Left forelimb (tissue), 1 donor: ENCODE data around the gene PSAPL1.
A peak's percentile ranks its signal among the peaks of the same experiment; 100 is the strongest.

Experiments used
- DNase-seq: peaks from one replicate; pipeline ENCODE4 v3.0.0-alpha.2; 2018; ENCODE audit warnings: low spot score

PSAPL1 gene

GRCh38 chr4:7418131-7418943 is 16.4 kb downstream of the PSAPL1 start:
- peak; percentile 37 for DNase-seq

GRCh38 chr4:7417639-7418038 is 17.1 kb downstream of the PSAPL1 start:
- DNase-seq: peak; percentile 55

GRCh38 chr4:7416745-7417432 is 17.8 kb downstream of the PSAPL1 start:
- peak; percentile 40 for DNase-seq

GRCh38 chr4:7415927-7416686 is 18.6 kb downstream of the PSAPL1 start:
- DNase-seq: peak; percentile 20

GRCh38 chr4:7414736-7415510 is 19.8 kb downstream of the PSAPL1 start:
- peak; percentile 50 for DNase-seq

- DNase-seq: peak; percentile 38
Measured at GRCh38 chr4:7414046-7414445, 20.7 kb downstream of the PSAPL1 start.

- peak; percentile 59 for DNase-seq
Measured at GRCh38 chr4:7412554-7412912, 22.2 kb downstream of the PSAPL1 start.

GRCh38 chr4:7411896-7412553 is 22.7 kb downstream of the PSAPL1 start:
- peak; percentile 63 for DNase-seq

GRCh38 chr4:7411491-7411890 is 23.2 kb downstream of the PSAPL1 start:
- DNase-seq: no peak

- peak; percentile 57 for DNase-seq
Measured at GRCh38 chr4:7410446-7410845, 24.3 kb downstream of the PSAPL1 start.

- DNase-seq: no peak
Measured at GRCh38 chr4:7408166-7408565, 26.6 kb downstream of the PSAPL1 start.

GRCh38 chr4:7403001-7403400 is 31.7 kb downstream of the PSAPL1 start:
- DNase-seq: peak; percentile 17

GRCh38 chr4:7402526-7402925 is 32.2 kb downstream of the PSAPL1 start:
- no peak for DNase-seq

- peak; percentile 40 for DNase-seq
Measured at GRCh38 chr4:7400671-7401298, 33.9 kb downstream of the PSAPL1 start.

- peak; percentile 33 for DNase-seq
Measured at GRCh38 chr4:7399440-7400234, 35.1 kb downstream of the PSAPL1 start.

- peak; percentile 36 for DNase-seq
Measured at GRCh38 chr4:7398788-7399439, 35.8 kb downstream of the PSAPL1 start.

- DNase-seq: peak; percentile 73
Measured at GRCh38 chr4:7398104-7398423, 36.7 kb downstream of the PSAPL1 start.

GRCh38 chr4:7397206-7398103 is 37.3 kb downstream of the PSAPL1 start:
- peak; percentile 46 for DNase-seq
